Testis (tissue), 2 donors: ENCODE results near the gene DCLRE1A.

Source experiments
- POLR2A ChIP-seq: fragments of 450-650 bp; IDR thresholded peaks from one replicate; pipeline ENCODE4 v1.6.1; 2017; ENCODE audit warnings: antibody characterized with exemption, mild to moderate bottlenecking, moderate library complexity
- TF ChIP-seq, protein P1 (sequence below), 3 experiments: fragments of 450-650 bp in 2 of 3; fragments of 200-600 bp in 1 of 3; sonication (generic) in 1 of 3; IDR thresholded peaks; one replicate each; pipeline ENCODE4 v1.5.1; 2016 to 2019; ENCODE audit warnings: antibody characterized with exemption in 3 of 3, mild to moderate bottlenecking in 2 of 3, moderate library complexity in 1 of 3

DNA sequence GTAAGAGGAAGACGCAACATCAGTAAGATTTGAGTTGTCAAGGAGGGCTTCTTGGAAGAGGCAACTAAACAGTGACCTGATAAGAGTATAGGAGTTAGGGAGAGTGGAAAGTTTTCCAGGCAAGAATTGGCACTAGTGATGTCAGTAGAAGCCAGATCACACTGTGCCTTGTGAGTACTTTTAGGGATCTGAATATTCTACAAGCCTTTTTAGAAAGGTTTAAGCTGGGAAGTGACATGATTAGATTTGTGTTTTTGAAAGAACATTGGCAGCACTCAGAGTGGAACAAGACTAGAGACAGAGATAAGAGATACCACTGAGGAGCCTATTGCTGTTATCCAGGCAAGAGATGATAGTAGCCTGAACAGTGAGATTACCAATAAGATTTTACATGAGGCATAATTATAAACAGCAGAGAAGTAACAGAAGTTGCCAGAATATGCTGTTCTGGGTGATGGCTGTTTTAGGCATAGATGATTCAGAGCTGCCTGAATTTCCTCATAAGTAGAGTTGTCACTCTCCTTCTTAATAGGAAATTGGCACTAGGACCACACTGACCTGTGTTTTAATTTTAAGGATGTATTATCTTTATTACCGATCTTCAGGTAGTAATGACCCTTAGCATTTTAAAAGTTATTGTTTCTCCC lies 46.2 kb upstream of the DCLRE1A start:
- TF ChIP-seq, protein P1, sequence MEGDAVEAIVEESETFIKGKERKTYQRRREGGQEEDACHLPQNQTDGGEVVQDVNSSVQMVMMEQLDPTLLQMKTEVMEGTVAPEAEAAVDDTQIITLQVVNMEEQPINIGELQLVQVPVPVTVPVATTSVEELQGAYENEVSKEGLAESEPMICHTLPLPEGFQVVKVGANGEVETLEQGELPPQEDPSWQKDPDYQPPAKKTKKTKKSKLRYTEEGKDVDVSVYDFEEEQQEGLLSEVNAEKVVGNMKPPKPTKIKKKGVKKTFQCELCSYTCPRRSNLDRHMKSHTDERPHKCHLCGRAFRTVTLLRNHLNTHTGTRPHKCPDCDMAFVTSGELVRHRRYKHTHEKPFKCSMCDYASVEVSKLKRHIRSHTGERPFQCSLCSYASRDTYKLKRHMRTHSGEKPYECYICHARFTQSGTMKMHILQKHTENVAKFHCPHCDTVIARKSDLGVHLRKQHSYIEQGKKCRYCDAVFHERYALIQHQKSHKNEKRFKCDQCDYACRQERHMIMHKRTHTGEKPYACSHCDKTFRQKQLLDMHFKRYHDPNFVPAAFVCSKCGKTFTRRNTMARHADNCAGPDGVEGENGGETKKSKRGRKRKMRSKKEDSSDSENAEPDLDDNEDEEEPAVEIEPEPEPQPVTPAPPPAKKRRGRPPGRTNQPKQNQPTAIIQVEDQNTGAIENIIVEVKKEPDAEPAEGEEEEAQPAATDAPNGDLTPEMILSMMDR (IDR thresholded peaks at IDR 0.05), result no peak
- no peak for TF ChIP-seq POLR2A
